Measurements from ENCODE around the gene TRAPPC3L.
"Not testable (repeated sequence)": the region's sequence is repeated elsewhere in the genome, so short reads cannot be mapped to it uniquely, and the experiment has no call there.

The TRAPPC3L gene

DNA sequence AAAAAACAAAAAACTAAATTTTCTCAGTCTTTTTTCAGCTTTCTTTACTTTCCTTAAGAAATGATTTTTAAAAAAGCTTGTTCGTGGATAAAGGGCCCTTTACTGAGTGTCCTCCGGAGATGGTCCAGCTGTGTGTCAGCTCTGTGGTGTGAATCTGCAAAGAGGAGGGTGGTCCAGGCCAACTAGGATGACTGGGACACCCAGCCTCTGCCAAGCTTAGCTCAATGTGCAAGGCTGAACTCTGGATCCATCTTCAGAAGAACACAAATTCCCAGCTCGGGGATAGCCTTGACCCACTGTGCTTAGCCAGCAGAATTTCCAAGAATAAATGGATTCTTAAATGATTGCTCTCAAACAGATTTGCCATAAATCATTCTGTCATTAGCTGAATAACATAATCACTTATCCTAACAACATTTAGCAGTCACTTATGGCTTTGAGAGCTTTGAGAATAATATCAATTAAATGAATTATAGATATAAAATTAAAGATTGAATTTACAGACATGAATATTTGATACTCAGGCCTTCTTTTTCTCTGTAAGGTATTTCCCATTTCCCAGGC lies 48.3 kb downstream of the TRAPPC3L start:
- H3K36me3 Mint-ChIP-seq (ENCODE audit: low read depth): peaks cover 3% of the 10 kb centered on the region
- peaks cover 2% of the 10 kb centered on the region for H3K9me3 Mint-ChIP-seq
- H3K4me1 Mint-ChIP-seq: no peaks in the 10 kb centered on the region
- no peak overlapping the region for H3K27ac Mint-ChIP-seq
- H3K4me3 Mint-ChIP-seq: no peak overlapping the region
- TF ChIP-seq, protein P1, sequence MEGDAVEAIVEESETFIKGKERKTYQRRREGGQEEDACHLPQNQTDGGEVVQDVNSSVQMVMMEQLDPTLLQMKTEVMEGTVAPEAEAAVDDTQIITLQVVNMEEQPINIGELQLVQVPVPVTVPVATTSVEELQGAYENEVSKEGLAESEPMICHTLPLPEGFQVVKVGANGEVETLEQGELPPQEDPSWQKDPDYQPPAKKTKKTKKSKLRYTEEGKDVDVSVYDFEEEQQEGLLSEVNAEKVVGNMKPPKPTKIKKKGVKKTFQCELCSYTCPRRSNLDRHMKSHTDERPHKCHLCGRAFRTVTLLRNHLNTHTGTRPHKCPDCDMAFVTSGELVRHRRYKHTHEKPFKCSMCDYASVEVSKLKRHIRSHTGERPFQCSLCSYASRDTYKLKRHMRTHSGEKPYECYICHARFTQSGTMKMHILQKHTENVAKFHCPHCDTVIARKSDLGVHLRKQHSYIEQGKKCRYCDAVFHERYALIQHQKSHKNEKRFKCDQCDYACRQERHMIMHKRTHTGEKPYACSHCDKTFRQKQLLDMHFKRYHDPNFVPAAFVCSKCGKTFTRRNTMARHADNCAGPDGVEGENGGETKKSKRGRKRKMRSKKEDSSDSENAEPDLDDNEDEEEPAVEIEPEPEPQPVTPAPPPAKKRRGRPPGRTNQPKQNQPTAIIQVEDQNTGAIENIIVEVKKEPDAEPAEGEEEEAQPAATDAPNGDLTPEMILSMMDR (IDR thresholded peaks at IDR 0.05; ENCODE audit: unreplicated experiment in 3 of 3): no peak
- no peaks in the 10 kb centered on the region for H3K27me3 Mint-ChIP-seq (ENCODE audit: low read depth)

- not testable (repeated sequence) for H3K36me3 Mint-ChIP-seq (ENCODE audit: low read depth); H3K9me3 Mint-ChIP-seq; H3K4me3 Mint-ChIP-seq; H3K4me1 Mint-ChIP-seq; H3K27ac Mint-ChIP-seq; H3K27me3 Mint-ChIP-seq (ENCODE audit: low read depth)
Observed at GRCh38 chr6:116495161-116495560, 50.3 kb downstream of the TRAPPC3L start.

GRCh38 chr6:116492331-116493067 lies 53.0 kb downstream of the TRAPPC3L start:
- TF ChIP-seq, protein P1 (IDR thresholded peaks at IDR 0.05; ENCODE audit: unreplicated experiment in 3 of 3): no peak
- no peaks in the 10 kb centered on the region for H3K36me3 Mint-ChIP-seq (ENCODE audit: low read depth)
- no peaks in the 10 kb centered on the region for H3K27me3 Mint-ChIP-seq (ENCODE audit: low read depth)
- no peak overlapping the region for H3K27ac Mint-ChIP-seq
- no peaks in the 10 kb centered on the region for H3K4me1 Mint-ChIP-seq
- H3K4me3 Mint-ChIP-seq: no peak overlapping the region
- H3K9me3 Mint-ChIP-seq: peaks cover 15% of the 10 kb centered on the region

GRCh38 chr6:116491610-116492330 lies 53.7 kb downstream of the TRAPPC3L start:
- H3K9me3 Mint-ChIP-seq: peaks cover 17% of the 10 kb centered on the region
- no peak overlapping the region for H3K27ac Mint-ChIP-seq
- no peaks in the 10 kb centered on the region for H3K4me1 Mint-ChIP-seq
- TF ChIP-seq, protein P1 (IDR thresholded peaks at IDR 0.05; ENCODE audit: unreplicated experiment in 3 of 3): no peak
- H3K36me3 Mint-ChIP-seq (ENCODE audit: low read depth): no peaks in the 10 kb centered on the region
- no peak overlapping the region for H3K4me3 Mint-ChIP-seq
- H3K27me3 Mint-ChIP-seq (ENCODE audit: low read depth): no peaks in the 10 kb centered on the region

DNA sequence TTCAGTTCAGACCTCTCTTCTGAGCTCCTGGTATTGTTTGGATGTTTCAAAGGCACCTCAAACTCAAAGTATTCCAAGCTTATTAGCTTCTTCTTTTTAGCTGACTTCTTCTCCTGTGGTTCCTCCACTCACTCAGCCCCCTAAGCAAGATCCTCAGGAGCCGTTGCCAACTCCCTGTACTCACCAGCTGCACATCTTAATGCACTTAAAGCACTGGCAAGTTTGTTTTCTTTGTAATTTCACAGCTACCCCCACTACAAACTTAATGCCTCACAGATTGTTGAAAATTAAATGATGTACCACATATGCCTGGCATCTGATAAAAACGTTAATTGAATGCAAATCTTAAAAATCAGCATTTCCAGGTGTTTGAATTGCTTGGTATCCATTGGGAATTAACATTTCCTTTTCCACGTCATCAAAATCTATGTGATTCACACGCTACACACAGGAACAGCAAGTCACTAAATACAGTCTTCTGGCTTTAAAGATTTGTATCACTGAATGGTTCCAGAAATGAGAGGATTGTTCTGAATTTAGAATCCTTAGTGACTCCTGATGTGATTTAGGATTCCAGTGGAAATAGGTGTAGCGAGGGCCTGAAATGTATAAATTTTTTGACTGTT lies 59.8 kb downstream of the TRAPPC3L start:
- H3K9me3 Mint-ChIP-seq: peaks cover 14% of the 10 kb centered on the region
- no peaks in the 10 kb centered on the region for H3K4me1 Mint-ChIP-seq
- no peak overlapping the region for H3K4me3 Mint-ChIP-seq
- H3K27me3 Mint-ChIP-seq (ENCODE audit: low read depth): no peaks in the 10 kb centered on the region
- H3K36me3 Mint-ChIP-seq (ENCODE audit: low read depth): no peaks in the 10 kb centered on the region
- peak overlapping the region in 1 of 3 experiments; percentile 1 for H3K27ac Mint-ChIP-seq
- TF ChIP-seq, protein P1 (IDR thresholded peaks at IDR 0.05; ENCODE audit: unreplicated experiment in 3 of 3): no peak

- H3K4me1 Mint-ChIP-seq: no peaks in the 10 kb centered on the region
- H3K27me3 Mint-ChIP-seq (ENCODE audit: low read depth): no peaks in the 10 kb centered on the region
- TF ChIP-seq, protein P1 (IDR thresholded peaks at IDR 0.05; ENCODE audit: unreplicated experiment in 3 of 3): no peak
- H3K9me3 Mint-ChIP-seq: peaks cover 4% of the 10 kb centered on the region
- no peaks in the 10 kb centered on the region for H3K36me3 Mint-ChIP-seq (ENCODE audit: low read depth)
- no peak overlapping the region for H3K27ac Mint-ChIP-seq
- no peak overlapping the region for H3K4me3 Mint-ChIP-seq
Observed at GRCh38 chr6:116483616-116484015, 61.9 kb downstream of the TRAPPC3L start.
